HG02943 (cell line): ENCODE data around the gene GUCA2B.

Experiments used
- ATAC-seq: cut with Tn5 transposase; IDR thresholded peaks from one replicate; pipeline ENCODE4 v1.9.1; 2021; ENCODE audit warnings: mild to moderate bottlenecking, low read depth, moderate library complexity; ENCODE audit not compliant: unreplicated experiment

GUCA2B gene

DNA sequence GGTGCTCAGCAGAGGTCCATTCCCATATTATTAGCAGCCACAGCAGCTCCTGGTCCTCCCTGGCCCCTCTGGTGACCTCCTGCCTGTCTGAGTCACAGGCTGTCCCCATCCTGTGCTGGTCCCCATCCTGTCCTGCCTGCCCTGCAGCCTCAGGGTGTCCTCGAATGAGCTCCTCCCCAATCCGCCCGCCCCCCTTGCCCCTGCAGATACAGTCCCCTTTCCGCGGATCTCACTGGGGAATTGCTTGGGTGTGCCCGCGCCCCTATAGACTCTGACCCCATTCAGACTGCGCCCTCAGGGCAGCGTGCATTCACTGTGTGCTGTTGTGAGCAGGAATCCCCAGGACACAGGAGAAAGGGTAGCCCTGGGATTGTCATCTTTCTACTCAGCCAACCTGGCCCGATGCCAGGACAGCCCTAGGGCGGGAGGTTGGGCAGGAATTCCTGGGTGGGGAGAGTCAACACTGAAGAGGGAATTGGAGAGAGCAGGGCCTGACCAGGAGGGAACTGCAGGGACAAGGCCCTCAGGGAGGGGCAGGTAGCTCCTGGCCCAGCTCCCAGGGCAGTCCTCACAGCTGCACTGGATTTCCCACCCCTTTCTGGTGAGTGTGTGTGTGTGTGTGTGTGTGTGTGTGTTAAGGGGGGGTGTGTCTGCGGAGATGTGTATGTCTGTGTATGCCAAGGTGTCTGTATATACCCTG lies 12.5 kb downstream of the GUCA2B start:
- no peak for ATAC-seq

- ATAC-seq: no peak
Measured at GRCh38 chr1:42167611-42168390, 14.6 kb downstream of the GUCA2B start.

- ATAC-seq: no peak
Measured at GRCh38 chr1:42168391-42168670, 15.1 kb downstream of the GUCA2B start.

GRCh38 chr1:42168763-42169162 lies 15.6 kb downstream of the GUCA2B start:
- ATAC-seq: no peak

DNA sequence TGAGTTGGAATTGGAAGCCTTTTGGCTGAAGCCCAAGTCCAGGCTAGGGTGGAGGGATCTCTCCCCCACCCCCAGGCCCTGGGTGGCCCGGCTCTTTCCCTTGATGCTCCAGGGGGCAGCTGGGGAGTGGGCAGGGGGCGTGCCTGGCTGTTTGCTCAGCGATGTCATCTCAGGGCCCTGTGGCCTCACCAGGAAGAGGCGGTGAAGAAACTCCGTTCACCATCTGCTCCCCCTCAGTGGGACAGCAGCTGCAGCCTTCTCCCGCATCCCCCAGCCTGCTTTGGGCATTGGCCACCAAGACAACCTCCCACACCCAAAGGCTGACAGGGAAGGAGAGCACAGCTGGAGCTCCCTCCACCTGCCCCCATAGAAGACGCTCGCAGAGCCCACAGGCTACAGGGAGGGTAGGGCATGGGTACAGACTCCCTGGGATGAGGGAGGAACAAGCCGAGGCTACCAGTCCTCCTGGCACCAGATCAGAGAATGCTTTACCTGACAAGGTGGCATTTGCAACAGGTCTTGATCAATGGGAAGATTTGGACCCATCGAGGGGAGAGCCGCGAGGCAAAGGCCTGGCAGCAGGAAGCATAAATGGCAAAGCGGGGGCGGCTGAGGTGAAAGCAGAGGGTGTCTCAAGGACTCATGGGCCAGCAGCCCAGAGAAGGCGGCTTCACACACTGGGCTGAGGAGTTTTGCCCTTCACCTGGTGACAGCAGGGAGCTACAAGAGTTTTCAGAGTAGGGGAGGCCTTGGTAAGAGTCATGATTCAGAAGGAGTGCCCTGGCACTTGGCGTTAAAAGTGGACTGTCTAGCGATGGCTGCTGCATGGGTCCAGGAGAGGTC lies 17.8 kb downstream of the GUCA2B start:
- no peak for ATAC-seq

DNA sequence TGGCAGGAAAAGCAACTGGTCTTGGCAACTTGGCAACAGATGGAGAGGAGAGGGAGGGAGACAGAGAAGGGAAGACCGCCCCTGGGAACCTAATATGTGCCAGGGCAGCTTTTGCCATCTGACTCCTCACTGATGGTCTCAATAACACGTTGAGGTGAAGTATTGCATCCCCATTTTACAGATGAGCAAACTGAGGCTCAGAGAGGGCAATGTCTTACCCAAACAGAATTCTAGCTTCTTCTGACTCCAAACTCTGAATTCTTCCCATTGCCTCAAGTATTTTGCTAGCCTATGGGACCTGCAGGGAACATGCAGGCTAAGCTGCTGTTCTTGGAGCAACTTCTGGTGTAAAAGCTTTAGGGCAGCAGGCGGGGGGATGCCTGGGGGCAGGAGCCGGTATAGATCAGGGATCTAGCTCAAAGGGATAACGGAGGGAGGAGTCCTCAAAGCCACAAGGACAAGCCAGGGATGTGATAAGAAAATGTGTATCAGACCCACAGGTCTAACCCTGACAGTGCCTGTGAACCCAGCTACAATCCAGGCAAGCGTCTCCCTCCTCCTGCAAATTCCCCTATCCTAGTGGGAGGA lies 18.6 kb downstream of the GUCA2B start:
- no peak for ATAC-seq

DNA sequence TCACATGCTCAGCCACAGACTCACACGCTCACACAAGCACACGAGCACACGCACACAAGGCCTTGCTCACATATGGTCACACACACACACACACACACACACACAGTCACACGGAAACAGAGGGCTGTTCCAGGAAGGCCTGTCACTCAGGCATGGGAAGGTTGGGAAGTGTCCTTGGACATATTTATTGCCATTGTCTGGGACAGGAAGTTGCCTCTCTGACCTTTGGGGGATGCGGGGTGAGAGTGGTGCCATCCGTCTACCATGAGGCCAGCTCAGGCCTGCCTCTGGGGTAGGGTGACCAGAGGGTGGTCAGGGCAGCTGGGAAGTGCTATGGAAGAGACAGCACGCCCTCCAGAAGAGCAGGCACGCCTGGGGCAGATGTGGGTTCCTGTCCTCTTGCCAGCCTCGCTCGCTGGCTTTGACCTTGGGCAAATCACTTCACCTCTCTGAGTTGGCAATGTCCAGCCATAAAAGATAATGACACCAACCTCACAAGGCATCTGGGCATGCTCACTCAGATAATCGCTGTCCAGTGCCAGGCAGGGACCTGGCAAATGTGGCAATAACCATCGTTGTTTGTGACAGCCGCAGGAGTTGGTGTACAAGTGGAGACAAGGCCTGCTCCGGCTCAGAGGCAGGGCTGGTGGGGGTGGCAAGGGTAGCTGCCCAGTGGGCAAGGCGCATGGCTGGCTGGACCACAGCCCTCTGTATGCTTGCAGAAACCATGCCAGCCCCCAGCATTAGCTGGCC lies 19.3 kb downstream of the GUCA2B start:
- no peak for ATAC-seq

- ATAC-seq: no peak
Measured at GRCh38 chr1:42173155-42173933, 20.1 kb downstream of the GUCA2B start.

DNA sequence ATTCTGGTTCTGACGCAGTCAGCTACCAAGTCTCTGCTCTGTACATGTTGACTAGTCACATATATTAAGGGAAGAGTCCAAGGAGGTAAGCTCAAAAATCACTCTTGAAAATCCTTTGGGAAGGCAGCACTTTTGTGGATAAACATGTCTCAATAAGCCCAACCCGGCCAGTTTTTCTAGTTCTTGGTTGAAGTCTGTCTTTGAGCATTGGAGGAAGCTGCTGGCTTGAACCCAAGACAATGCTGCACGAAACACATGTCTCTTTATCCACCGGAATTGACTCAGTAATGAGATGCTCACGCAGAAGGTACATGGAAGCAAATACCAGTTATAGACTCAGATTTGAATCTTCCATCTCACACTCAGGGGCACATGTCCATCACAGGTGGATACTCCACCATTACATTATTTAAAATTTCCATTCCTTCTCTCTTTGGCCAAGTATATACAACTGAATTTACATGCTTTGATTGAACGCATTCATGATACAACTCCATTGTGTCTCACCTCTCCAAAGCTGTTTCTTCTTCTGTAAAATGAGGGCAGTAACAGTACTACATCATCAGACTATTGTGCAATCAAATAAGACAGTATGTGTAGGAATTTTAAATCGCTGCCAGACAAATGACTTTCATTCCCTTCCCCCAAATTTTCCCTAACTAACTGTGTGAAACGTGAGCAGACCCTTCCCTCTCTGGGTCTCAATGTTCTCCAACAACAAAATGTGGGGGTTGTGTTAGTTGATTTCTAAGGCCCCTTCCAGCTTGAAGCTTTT lies 20.9 kb downstream of the GUCA2B start:
- ATAC-seq: no peak

GRCh38 chr1:42175314-42176054 lies 22.3 kb downstream of the GUCA2B start:
- ATAC-seq: no peak

DNA sequence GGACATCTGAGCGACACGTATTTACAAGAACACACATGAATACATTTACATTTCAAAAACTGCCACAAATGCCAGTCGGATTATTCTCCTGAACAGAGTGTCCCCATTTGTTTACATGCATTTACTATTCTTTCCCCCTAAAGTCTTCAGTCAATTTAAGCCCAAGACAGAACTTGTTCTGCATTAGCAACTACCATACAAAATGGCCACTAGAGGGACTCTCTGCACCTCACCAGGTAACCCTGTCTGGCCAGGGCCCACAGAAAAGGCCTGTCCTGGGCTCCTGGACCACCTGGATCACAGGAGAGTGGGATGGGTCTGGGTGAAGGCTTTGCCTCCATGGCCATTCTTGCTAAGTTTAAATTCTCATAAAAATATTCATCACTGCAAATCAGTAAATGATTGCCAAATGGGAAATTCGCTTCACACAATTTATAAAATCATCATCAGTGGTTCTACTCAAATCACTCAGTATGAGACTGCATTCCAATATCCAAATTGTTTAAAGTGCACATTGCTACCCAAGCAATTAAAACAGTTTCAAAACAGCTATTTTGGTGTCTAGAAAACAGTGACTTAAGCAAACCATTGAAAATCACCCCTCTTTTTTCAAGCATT lies 23.8 kb downstream of the GUCA2B start:
- no peak for ATAC-seq

DNA sequence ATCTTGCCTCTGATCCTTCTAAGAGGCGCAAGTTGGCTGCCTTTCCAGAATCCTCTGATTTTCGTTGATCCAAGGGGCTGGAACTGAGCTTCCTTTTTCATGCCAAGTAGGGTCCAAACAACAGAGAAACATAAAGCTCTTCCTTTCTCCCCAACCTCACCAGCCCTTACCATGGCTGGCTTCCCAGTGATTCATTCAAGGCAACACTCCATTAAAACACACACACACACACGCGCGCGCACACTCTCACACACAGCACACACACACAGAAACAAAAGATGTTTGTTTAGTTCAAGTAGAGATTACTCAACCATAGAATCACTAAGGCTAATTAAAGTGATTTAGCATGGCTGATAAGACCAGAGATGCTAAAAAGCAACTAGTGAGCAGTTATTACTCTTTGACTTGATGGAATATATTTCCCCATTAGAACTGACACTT lies 24.4 kb downstream of the GUCA2B start:
- no peak for ATAC-seq

GRCh38 chr1:42178249-42178648 lies 25.0 kb downstream of the GUCA2B start:
- ATAC-seq: no peak

GRCh38 chr1:42179275-42179674 lies 26.1 kb downstream of the GUCA2B start:
- ATAC-seq: no peak

DNA sequence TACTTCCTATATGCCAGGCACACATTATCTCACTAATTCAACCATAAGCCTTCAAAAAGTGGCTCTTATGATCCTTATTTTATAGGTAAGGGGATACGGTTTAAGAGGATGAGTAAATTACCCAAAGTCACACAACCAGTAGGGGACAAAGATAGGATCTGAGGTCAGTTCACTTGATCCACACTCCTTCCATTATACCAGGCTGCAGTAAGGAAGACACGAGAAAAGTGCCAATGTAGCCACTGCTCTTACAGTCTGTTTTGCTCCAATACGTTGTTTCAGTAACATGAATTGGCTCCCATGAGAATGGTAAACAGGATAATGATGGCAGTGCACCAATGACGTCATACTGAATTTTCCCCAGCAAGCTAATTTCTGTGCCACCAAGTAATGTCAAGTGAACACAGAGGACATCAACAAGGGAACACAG lies 26.7 kb downstream of the GUCA2B start:
- no peak for ATAC-seq

DNA sequence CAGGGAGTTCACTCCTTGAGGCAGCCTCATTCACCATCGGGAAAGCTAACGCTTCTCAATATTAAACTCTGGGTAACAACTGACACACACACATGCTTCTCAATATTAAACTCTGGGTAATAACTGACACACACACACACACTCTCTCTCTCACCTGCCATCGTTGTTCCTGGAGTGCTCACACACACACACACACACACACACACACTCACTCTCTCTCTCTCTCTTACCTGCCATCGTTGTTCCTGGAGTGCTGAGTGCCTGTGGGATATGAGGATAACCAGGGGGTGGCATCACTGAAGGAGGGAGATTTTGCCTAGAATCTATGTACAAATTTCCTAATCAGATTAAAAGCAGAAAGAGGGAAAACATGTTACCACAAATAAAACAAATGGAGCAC lies 28.5 kb downstream of the GUCA2B start:
- no peak for ATAC-seq

DNA sequence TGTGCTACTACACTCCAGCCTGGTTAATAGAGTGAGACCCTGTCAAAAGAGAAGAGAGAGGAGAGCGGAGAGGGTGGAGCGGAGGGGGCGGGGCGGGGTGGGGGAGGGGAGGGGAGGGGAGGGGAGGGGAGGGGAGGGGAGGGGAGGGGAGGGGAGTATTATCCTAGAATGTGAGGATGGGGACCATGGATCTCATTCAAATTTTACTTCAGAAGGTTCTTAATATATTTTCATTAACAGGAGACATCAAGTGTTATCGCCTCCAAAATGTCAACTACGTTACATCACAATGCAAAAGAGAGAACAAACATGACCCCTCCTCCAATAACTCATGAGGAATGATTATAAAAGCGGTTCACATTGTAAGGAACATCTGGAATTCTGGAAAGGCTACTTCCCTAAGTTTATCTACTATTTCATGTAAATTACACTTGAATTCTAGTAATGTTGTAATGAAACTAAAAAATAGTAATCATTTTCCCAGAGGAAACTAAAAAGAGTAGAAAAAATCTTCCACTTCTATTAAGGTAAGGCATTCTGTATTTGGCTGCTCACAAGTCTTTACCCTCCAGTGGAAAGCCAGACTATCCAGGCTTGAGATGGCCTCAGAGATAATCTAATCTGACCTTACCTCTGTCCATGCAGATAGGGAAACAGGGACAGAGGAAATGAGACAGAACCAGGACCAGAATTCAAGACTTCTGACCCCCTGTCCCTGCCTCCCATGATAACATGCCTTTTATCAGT lies 30.2 kb downstream of the GUCA2B start:
- no peak for ATAC-seq
